Stimulated activated CD4-positive, alpha-beta T cell treated with anti-CD3 and anti-CD28 coated beads, Interleukin-1b, Interleukin-23, amount 100 ng/mL, for 4 hours (primary cell): ENCODE data around the gene SCFD1.
"Not testable (repeated sequence)": the region's sequence is repeated elsewhere in the genome, so short reads cannot be mapped to it uniquely, and the experiment has no call there.

Experiments
- DNase-seq, 2 donors: peaks; one replicate each; pipeline ENCODE4 v3.0.0-alpha.2; 2020; ENCODE audit warnings: low read depth in 2 of 2

SCFD1 gene, protein sequence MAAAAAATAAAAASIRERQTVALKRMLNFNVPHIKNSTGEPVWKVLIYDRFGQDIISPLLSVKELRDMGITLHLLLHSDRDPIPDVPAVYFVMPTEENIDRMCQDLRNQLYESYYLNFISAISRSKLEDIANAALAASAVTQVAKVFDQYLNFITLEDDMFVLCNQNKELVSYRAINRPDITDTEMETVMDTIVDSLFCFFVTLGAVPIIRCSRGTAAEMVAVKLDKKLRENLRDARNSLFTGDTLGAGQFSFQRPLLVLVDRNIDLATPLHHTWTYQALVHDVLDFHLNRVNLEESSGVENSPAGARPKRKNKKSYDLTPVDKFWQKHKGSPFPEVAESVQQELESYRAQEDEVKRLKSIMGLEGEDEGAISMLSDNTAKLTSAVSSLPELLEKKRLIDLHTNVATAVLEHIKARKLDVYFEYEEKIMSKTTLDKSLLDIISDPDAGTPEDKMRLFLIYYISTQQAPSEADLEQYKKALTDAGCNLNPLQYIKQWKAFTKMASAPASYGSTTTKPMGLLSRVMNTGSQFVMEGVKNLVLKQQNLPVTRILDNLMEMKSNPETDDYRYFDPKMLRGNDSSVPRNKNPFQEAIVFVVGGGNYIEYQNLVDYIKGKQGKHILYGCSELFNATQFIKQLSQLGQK

DNA sequence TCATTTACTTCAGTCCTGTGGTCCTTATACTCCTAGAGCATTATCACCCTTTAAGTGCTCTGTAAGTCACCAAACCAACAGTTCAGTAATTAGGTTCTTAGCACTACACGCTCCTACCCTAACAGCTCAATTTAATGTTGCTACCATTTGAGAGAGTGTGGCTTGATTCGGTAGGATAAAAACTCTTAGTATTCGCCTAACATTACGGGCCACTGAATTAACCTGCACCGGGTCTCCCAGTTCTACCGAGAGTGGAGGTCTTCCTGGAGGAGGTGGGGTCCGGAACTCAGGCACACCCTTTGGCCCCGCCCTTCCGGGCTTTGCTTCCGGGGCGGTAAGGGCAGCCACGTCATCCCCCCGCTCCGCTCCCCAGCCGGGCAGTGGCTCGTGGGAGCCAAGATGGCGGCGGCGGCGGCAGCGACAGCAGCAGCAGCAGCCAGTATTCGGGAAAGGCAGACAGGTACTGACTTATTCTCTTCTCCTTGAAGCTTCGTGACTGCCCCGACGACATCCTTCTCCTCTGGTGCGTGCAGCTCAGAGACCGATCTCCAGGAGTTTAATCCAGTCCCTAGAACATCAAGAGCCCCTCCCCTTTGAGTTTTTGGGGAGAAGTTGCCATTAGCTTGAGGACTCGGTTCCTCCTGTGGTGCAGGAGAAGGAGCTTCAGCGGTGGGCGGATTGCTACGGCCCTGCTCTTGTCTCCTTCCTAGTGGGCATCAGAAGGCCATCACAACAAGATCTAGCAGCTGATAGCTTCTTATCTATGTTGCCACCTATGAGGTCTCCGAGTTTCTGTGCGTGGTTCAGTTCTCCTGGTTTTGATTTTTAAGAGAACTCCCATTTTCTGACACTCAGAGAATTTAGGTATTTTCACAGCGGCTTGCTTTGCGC is at the start of gene SCFD1:
Gene SCFD1 (plus strand): TSS at position 380 of the 891 bp plus-strand sequence. CDS start 20 bp downstream, at position 400.
- DNase-seq, result peak; percentile 87 to 88

DNA sequence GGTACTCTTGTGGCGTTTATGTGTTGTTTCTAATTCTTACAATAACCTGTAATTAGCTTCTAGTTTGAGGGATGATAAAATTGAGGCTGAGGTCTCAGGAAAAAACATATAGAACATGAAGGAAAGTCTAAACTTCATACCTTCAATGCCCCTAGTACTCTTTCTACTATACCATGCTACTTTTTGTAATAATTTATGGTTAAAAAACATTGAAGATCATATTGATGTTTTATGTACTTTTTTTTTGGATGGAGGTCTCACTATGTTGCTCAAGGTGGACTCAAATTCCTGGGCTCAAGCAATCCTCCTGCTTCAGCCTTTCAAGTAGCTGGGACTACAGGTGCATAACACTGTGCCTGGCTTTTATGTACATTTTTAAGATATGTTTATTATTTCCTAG is 49.3 kb upstream of the SCFD1 start:
- no peak for DNase-seq

DNA sequence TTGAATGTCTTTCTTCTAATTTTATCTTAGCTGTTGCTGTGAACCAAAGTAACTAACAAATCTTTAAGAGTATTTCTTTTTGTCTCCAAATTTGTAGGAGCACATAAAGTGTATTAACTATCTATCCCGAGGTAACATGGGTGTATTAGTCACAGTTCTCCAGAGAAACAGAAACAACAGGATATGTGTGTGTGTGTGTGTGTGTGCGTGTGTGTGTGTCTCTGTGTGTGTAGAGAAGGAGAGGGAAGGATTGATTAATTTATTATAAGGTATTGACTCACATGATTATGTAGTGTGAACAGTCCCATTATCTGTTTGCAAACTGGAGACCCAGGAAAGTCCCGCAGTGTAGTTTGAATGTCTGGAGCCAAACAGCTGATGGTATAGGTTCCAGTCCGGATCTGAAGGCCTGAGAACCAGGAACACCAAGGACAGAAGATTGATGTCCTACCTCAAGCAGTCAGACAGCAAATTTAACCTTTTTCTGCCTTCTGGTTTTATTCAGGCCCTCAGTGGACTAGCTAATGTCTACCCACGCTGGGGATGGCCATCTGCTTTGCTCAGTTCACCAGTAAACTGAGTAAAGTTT is 48.8 kb upstream of the SCFD1 start:
- no peak for DNase-seq

DNA sequence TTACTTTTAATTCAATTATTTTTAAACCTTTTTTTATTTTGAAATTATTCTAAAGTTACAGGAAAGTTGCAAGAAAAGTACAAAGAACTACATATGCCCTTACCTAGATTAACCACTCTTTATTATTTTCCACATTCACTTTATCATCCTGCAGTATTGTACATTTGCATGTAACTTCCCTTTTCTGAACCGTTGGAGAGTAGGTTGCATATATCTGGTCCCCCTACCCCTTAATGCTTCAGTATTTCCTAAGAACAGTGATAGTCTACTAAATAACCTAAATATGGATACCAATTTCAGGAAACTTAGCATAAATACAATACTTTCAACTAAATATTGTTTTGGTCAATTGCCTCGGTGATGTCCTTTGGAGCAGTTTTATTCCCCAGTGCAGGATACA is 48.2 kb upstream of the SCFD1 start:
- no peak for DNase-seq

DNA sequence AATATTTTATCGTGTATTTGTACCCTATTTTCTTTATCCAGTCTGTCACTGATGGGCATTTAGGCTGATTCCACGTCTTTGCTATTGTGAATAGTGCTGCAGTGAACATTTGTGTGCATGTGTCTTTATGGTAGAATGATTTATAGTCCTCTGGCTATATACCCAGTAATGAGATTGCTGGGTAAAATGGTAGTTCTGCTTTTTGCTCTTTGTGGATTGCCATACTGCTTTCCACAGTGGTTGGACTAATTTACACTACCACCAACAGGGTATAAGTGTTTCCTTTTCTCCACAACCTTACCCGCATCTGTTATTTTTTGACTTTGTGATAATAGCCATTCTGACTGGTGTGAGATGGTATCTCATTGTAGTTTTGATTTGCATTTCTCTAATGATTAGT is 47.3 kb upstream of the SCFD1 start:
- not testable (repeated sequence) for DNase-seq

DNA sequence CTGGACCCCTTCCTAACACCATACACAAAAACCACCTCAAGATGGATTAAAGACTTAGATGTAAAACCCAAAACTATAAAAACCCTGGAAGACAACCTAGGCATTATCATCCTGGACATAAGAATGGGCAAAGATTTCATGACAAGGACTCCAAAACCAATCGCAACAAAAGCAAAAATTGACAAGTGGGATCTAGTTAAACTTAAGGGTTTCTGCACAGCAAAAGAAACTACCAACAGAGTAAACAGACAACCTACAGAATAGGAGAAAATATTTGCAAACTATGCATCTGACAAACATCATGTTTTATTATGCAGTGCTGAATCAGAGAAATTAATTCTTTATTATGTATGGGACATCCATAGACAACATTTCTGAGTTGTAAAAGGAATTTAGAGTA is 45.8 kb upstream of the SCFD1 start:
- not testable (repeated sequence) for DNase-seq

DNA sequence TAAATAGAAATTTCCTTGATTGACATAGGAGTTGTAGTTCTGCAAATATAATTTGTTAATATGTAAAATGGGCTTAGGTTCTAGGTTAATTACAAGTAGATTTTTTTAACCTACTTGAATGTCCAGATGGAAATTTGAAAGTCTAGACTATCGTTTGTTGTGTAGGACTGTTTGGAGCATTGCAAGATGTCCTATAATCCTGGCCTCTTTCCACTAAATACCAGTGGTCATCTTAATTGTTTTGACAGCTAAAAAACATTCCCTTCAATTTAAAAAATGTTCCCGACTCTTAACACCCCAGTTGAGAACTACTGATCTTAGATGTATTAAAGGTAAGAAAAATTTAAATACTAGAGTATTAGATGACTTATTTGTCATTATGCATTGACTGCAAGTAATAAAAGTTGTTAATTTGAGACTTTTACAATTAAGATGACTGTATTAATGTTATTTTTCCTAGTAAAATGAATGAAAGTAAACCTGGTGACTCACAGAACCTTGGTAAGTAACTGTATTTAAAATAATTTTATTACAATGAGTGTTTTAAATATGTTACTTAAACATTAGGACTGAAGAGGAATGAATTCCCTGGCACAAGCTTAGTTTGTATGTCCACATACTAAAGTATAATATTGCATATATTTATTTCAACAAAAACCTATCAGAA is 41.4 kb upstream of the SCFD1 start:
- DNase-seq, result no peak

DNA sequence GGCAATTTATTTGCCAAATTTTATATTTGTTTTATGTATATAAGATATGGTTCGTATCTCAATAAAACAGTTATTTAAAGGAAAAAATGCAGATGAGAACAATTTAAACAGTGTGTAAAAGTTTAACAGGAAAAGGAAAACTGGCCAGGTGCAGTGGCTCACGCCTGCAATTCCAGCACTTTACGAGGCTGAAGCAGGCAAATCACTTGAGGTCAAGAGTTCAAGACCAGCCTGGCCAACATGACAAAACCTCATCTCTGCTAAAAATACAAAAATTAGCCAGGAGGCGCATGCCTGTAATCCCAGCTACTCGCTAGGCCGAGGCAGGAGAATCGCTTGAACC is 40.9 kb upstream of the SCFD1 start:
- no peak for DNase-seq

DNA sequence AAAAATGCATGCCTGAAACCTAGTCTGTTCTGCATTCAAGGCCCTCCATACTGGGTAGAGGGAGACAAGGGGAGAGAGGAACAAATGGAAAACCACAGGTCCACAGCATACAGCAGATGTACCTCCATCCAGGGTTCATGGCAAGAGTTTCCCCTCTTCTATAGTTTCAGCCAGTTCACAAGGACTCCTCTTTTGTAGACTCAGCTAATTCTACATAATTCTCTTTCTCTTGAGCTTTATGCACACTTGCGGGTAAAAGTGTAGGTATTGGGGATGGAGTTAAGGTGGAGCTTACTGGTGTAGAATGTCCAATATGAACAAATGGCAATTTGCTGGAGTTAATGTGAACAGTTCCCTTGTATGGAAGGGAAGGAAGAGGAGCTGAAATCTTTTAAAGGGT is 39.7 kb upstream of the SCFD1 start:
- DNase-seq, result no peak

DNA sequence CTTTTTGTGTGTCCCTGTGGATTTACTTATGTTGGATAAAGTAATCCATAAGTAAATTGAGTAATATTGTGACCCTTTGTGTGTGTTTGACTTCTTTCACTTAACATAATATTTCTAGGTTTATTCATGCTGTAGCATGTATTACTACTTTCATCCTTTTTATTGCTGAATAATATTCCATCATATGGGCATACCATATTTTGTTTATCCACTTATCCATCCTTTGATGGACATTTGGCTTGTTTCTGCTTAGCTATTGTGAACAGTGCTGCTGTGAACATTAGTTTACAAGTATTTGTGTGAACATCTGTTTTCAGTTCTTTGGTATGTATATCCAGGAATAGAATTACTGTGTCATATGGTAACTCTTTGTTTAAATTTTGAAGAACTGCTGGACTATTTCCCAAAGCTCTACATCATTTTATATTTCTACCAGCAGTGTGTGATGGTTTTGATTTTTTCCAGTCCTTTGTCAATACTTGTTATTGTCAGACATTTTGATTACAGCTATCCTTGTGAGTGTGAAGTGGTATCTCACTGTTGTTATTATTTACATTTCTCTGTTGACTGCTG is 38.0 kb upstream of the SCFD1 start:
- no peak for DNase-seq

DNA sequence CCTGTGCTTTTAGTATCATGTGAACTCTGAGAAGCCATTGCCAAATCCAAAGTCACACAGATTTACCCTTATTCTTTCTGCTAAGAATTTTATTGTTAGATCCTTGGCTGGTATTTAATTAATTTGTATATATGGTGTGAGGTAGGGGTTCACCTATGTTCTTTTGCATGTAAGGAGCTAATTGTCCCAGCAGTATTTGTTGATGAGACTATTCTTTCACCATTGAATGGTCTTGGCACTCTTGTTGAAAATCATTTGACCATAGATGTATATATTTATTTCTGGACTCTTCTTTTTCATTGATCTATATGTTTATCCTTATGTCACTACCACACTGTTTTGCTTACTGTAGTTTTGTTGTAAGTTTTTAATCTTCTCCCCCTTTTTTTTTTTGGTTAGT is 36.9 kb upstream of the SCFD1 start:
- no peak for DNase-seq

DNA sequence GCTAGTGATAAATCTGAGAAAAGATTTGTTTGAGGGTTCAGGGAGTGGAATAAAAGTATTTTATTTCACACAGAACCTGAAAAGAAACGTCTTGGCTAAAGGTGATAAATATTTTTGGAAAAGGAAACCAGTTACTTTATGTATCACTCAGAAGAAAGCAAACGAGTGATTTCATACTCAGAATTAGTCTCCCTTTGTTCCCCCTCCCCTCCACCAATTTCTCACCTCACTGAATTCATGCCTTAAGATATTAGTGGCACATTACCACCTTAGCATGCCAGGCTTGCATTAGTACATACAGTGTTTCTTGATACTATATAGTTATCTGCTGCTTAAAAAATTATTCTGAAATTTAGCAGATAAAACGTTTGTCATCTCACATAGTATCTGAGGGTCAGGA is 35.0 kb upstream of the SCFD1 start:
- no peak for DNase-seq

DNA sequence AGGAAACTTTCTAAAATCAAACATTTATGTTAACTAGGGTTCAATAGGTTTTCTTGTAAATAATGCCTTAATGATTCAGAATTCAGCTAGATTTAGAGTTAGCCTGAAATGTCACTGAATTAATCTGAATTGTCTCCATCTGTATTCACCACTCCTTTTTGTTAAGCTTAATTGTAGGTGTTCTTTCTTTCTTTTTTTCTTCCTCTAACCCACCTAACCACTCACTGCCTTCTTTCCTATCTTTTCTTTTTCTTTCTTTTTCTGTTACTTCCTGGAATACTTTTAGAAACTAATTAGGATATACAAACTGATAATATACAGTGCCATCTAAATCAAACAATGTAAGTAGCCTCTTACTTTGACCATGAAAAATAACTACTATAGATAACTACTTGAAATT is 33.2 kb upstream of the SCFD1 start:
- no peak for DNase-seq

DNA sequence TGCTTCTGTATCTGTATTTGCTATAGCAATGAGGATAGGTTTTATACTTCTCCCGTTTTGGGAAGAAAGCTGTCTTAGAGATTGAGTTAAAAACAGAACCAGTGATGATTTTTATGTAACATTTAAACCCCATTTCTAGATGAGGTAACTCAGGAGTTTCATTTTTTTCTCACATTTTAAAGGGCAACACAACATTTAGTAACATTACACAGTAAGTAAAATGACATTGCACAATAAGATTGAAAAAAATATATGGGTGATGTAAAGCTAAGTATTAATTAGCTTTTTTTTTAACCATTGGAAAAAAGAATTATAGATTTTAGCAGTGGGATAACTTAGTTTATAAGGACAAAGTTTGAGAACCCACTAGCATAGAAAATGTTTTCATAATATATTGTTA is 25.2 kb upstream of the SCFD1 start:
- no peak for DNase-seq

DNA sequence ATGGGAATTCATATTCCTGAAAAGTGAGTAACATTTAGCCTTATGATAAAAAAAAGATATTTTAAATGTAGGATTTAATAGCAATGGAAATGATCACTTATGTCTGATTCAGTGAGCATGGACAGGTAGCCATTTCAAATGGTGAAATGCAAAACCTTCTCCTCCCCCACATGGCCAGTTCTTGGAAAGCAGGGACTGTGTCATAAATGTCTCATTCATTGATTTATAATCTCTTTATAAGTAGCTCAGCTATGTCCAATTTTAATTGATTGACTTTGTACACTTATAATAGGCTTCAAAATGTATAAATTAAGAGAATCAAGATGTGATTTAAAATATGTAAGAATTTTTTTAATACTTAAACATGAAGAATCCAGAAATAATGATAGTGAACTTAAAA is 24.6 kb upstream of the SCFD1 start:
- DNase-seq, result no peak

DNA sequence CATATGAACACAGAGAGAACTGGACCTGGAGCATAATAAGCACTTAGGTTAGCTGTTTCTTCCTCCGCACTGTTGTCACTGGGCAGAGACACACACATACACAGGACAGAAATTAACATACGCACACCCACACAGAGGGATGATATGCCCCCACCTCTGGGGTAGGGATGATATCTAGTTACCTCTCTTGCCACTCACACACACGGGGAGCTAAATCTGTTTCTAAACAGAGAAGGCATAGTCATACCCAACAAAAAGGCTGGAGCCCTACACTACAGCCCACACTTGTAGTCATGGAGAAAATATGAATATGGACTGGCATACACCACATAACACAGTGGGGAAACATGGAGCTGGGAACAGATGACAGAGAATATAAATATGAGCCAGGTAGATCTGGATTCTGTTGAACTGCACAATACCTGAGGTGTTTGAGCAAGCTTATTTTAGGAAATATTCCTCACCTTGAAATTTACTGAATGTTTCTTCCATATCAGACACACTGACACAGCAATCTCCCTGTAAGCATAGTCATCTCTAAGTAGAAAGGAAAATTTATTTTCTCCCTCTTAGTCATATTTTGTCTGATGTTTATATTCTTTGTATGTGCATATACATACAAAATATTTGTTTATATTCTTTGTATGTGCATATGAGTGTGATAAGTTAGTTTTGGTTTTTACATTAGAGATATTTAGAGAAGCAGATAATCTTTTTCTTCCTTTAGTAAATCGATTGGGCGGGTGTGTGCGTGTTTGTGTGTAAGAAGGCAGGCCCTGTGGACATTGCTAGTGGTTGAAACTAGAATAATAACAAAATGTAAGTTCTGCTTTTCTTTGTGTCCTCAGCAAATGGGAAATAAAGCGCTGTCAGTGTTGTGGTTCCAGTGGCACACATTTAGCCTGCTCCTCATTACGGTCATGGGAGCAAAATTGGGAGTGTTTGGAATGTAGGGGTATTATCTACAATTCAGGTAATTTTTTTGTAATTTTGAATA is 20.9 kb upstream of the SCFD1 start:
- no peak for DNase-seq

DNA sequence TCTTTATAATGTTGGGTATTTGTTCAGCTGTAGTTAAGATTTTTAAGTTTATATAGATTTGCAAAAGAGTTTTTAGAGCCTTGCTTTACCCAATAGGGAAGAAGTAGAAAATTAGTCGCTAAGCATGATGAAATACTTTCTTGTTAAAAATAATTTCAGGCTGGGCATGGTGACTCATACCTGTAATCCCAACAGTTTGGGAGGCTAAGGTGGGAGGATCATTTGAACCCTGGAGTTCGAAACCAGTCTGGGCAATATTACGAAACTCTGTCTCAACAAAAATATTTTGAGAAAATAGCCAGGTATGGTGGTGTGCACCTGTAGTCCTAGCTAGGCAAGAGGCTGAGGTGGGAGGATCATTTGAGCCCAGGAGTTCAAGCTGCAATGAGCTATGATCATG is 18.7 kb upstream of the SCFD1 start:
- DNase-seq, result no peak

DNA sequence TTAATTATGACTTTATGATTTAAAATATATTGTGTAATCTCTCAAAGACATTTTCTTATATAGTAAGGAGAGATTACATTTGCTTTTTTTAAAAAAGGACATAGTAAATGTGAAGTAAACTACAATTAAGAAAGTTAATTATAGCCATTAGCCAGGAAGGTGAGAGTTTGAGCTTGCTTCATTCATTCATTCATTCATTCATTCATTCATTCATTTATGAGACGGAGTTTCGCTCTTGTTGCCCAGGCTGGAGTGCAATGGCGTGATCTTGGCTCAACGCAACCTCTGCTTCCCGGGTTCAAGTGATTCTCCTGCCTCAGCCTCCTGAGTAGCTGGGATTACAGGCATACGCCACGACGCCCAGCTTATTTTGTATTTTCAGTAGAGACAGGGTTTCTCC is 17.4 kb upstream of the SCFD1 start:
- DNase-seq, result not testable (repeated sequence)

DNA sequence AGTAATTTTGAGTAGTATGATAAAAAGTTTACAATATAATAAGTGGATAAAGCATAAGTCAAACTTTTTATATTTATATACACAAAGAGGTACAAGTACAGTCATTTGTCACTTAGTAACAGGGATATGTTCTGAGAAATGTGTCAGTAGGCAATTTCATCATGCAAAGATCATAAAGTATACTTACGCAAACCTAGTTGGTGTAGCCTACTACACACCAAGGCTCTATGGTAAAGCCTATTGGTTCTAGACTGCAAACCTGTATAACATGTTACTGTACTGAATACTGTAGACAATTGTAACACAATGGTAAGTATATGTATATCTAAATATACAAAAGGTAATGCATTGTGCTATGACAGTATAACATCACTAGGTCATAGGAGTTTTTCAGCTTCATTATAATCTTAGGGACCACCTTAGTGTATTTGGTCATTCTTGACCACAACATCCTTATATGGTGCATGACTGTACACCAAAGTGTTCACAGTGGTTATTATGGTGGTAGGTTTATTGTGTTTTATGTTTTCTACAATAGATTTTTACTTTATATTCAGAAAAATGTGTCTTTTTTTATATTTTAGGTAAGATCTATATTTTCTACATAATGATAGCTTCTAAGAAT is 14.9 kb upstream of the SCFD1 start:
- no peak for DNase-seq
